ENCODE data around the gene ANXA10. TPM values are rescaled to one million over a fixed set of nuclear protein-coding genes. Genes with fewer than 3 reads are reported as not detected.

ANXA10 gene
- polyA plus RNA-seq, 1 of the 3 experiments (the other 2 are of a cell fraction) = 0.23 TPM

DNA sequence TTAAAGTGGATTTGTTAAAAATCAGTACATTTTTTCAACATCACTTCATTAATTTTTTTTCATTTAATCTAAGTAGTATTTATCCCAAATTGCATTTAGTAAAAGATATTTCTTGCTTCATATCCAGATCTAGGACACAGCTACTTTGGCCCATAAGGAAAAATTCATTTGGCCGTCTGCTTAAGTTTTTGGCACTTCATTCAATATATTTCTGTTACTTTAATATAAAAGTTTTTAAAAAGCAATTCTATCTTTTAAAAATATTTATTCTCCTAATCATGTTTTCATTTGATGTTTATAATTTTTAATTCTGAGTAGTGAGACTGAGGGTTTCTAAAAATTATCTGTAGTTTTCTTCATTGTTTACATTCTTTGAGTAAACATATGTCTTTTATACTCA lies 28.5 kb downstream of the ANXA10 start:
- POLR2A ChIA-PET = no interaction called here
- Histone ChIP-seq H3K4me2 (no peak overlapping the region), H4K20me1 (ENCODE audit: insufficient read depth) (no peaks in the 10 kb centered on the region), H3K9ac (no peak overlapping the region), H3K27me3 (ENCODE audit: insufficient read depth) (no peaks in the 10 kb centered on the region), H3F3A (replicated peaks; ENCODE audit: insufficient read depth) (peaks cover 14% of the 10 kb centered on the region), H3K4me1 (ENCODE audit: control insufficient read depth in 1 of 2, insufficient read depth in 2 of 2, low read depth in 1 of 2, low read length in 1 of 2) (no peaks in the 10 kb centered on the region), H3K79me2 (ENCODE audit: insufficient read depth) (no peaks in the 10 kb centered on the region), H3K27ac (ENCODE audit: low read depth in 2 of 2, low read length in 1 of 2) (no peak overlapping the region), H2AFZ (ENCODE audit: low read depth) (no peak overlapping the region), H3K4me3 (ENCODE audit: low read depth in 2 of 2, low read length in 1 of 2) (no peak overlapping the region), H3K9me3 (no peaks in the 10 kb centered on the region), H3K9me2 (no peaks in the 10 kb centered on the region), H3K36me3 (replicated peaks in 1 of 2; ENCODE audit: control insufficient read depth in 1 of 2, insufficient read depth in 2 of 2, low read length in 1 of 2) (no peaks in the 10 kb centered on the region)
- no peak for DNase-seq
- CTCF ChIA-PET = interaction anchor here (1.1 to 1.2 kb wide), 2 partner anchors 33 to 143 kb away, joined by 3 to 4 read pairs; no protein-coding TSS in a partner anchor
- WGBS (ENCODE audit: low lambda C conversion rate) = 91% methylated on average over 1 of the region's 1 CpG
- TF ChIP-seq SIN3A (IDR thresholded peaks at IDR 0.05; ENCODE audit: borderline replicate concordance, low read depth, low read length) (no peak), NRF1 (IDR thresholded peaks at IDR 0.05; ENCODE audit: low read depth, low read length) (no peak)
- TF ChIP-seq, protein P1, sequence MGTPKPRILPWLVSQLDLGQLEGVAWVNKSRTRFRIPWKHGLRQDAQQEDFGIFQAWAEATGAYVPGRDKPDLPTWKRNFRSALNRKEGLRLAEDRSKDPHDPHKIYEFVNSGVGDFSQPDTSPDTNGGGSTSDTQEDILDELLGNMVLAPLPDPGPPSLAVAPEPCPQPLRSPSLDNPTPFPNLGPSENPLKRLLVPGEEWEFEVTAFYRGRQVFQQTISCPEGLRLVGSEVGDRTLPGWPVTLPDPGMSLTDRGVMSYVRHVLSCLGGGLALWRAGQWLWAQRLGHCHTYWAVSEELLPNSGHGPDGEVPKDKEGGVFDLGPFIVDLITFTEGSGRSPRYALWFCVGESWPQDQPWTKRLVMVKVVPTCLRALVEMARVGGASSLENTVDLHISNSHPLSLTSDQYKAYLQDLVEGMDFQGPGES (IDR thresholded peaks at IDR 0.05; ENCODE audit: low read depth, low read length) = no peak

DNA sequence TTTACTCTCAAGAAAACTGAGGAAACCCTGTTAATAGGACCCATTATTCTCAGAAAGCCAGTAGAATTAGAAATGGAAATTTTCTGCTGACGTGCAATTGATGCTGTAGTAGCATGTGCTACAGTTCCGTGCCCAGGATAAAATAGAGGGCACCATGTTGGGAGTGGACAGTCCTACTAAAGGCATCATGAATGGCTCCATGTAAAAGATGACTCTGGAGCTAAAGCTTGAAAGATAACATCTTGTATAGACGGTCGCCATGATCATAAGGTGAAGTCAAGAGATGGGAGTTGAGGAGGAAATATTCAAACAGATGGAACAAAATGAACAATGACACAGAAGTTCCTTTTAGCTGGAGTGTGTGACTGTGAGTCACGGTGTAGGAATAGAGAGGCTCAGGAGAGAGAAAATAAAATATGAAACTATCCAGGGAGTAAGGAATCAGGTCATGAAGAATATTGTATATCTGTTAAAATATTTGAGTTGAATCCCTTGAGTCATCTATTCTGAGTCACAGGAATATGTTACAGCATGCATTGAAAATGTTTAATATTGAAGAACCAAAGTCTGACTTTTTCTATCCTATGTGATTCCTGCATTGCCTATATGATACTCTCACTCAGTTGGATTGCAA lies 31.8 kb downstream of the ANXA10 start:
- no peaks in the 10 kb centered on the region for H3K79me2 ChIP-seq (ENCODE audit: insufficient read depth)
- no peaks in the 10 kb centered on the region for H3K9me3 ChIP-seq
- no peaks in the 10 kb centered on the region; a peak in 1 of 4 replicates for H3K4me1 ChIP-seq (ENCODE audit: control insufficient read depth in 1 of 2, insufficient read depth in 2 of 2, low read depth in 1 of 2, low read length in 1 of 2)
- POLR2A ChIA-PET = no interaction called here
- no peaks in the 10 kb centered on the region for H3K36me3 ChIP-seq (replicated peaks in 1 of 2; ENCODE audit: control insufficient read depth in 1 of 2, insufficient read depth in 2 of 2, low read length in 1 of 2)
- no peaks in the 10 kb centered on the region for H3K9me2 ChIP-seq
- no peak overlapping the region for H3K4me3 ChIP-seq (ENCODE audit: low read depth in 2 of 2, low read length in 1 of 2)
- no peaks in the 10 kb centered on the region for H3K27me3 ChIP-seq (ENCODE audit: insufficient read depth)
- peak overlapping the region; percentile 30; the same call in 1 of the 2 replicates for H3K9ac ChIP-seq
- DNase-seq = no peak
- no peaks in the 10 kb centered on the region for H4K20me1 ChIP-seq (ENCODE audit: insufficient read depth)
- H3K4me2 ChIP-seq = 0 out of 2 replicates have a peak overlapping the region, but pooled peaks have one; percentile 9
- CTCF ChIA-PET = no interaction called here
- H3K27ac ChIP-seq (ENCODE audit: low read depth in 2 of 2, low read length in 1 of 2) = peak overlapping the region in 1 of 2 experiments; percentile 83; a peak in 3 of 4 replicates
- 29% methylated on average over 5 of the region's 5 CpGs for WGBS (ENCODE audit: low lambda C conversion rate)
- peaks cover 15% of the 10 kb centered on the region for H3F3A ChIP-seq (replicated peaks; ENCODE audit: insufficient read depth)
- peak overlapping the region; percentile 64; the same call in 1 of the 2 replicates for H2AFZ ChIP-seq (ENCODE audit: low read depth)
- TF ChIP-seq EP300 (IDR thresholded peaks at IDR 0.05; ENCODE audit: borderline replicate concordance in 1 of 2, low read depth in 1 of 2, low read length in 1 of 2) = peak in 1 of 2 experiments; percentile 63; a peak in 1 of 4 replicates
- TF ChIP-seq, protein P2, sequence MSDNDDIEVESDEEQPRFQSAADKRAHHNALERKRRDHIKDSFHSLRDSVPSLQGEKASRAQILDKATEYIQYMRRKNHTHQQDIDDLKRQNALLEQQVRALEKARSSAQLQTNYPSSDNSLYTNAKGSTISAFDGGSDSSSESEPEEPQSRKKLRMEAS (IDR thresholded peaks at IDR 0.05; ENCODE audit: low read depth) = no peak
- TF ChIP-seq, protein P3, sequence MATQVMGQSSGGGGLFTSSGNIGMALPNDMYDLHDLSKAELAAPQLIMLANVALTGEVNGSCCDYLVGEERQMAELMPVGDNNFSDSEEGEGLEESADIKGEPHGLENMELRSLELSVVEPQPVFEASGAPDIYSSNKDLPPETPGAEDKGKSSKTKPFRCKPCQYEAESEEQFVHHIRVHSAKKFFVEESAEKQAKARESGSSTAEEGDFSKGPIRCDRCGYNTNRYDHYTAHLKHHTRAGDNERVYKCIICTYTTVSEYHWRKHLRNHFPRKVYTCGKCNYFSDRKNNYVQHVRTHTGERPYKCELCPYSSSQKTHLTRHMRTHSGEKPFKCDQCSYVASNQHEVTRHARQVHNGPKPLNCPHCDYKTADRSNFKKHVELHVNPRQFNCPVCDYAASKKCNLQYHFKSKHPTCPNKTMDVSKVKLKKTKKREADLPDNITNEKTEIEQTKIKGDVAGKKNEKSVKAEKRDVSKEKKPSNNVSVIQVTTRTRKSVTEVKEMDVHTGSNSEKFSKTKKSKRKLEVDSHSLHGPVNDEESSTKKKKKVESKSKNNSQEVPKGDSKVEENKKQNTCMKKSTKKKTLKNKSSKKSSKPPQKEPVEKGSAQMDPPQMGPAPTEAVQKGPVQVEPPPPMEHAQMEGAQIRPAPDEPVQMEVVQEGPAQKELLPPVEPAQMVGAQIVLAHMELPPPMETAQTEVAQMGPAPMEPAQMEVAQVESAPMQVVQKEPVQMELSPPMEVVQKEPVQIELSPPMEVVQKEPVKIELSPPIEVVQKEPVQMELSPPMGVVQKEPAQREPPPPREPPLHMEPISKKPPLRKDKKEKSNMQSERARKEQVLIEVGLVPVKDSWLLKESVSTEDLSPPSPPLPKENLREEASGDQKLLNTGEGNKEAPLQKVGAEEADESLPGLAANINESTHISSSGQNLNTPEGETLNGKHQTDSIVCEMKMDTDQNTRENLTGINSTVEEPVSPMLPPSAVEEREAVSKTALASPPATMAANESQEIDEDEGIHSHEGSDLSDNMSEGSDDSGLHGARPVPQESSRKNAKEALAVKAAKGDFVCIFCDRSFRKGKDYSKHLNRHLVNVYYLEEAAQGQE (IDR thresholded peaks at IDR 0.05; ENCODE audit: low read depth, low read length) = no peak
- no peak for TF ChIP-seq RAD21 (IDR thresholded peaks at IDR 0.05; ENCODE audit: low read length)
- TF ChIP-seq, protein P4, sequence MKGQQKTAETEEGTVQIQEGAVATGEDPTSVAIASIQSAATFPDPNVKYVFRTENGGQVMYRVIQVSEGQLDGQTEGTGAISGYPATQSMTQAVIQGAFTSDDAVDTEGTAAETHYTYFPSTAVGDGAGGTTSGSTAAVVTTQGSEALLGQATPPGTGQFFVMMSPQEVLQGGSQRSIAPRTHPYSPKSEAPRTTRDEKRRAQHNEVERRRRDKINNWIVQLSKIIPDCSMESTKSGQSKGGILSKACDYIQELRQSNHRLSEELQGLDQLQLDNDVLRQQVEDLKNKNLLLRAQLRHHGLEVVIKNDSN (IDR thresholded peaks at IDR 0.05; ENCODE audit: borderline replicate concordance, low read depth) = no peak
- TF ChIP-seq GABPA (IDR thresholded peaks at IDR 0.05; ENCODE audit: low read depth) = no peak
- no peak for TF ChIP-seq RCOR1 (IDR thresholded peaks at IDR 0.05; ENCODE audit: low read length)
- TF ChIP-seq TEAD4 (IDR thresholded peaks at IDR 0.05; ENCODE audit: borderline replicate concordance, insufficient read depth) = 0 out of 2 replicates have a peak, but pooled peaks have one; percentile 50
- TF ChIP-seq CHD2 (IDR thresholded peaks at IDR 0.05; ENCODE audit: low read length, partially characterized antibody) = no peak
- TF ChIP-seq JUND (IDR thresholded peaks at IDR 0.05) = peak; percentile 77
- TF ChIP-seq FOXM1 (IDR thresholded peaks at IDR 0.05; ENCODE audit: low read depth) = no peak
- TF ChIP-seq TCF12 (IDR thresholded peaks at IDR 0.05) = peak; percentile 67
- no peak for TF ChIP-seq GATA2 (CRISPR knock-in tag; IDR thresholded peaks at IDR 0.05)
- TF ChIP-seq YY1 (IDR thresholded peaks at IDR 0.05; ENCODE audit: low read depth) = peak; percentile 60; the same call in 1 of the 2 replicates
- TF ChIP-seq MEF2A (IDR thresholded peaks at IDR 0.05; ENCODE audit: borderline replicate concordance, low read depth) = no peak
- peak; percentile 88 for TF ChIP-seq FOSL2 (IDR thresholded peaks at IDR 0.05; ENCODE audit: borderline replicate concordance, low read depth)
- no peak for TF ChIP-seq USF2 (IDR thresholded peaks at IDR 0.05; ENCODE audit: borderline replicate concordance, low read depth, low read length)
